ENCODE data around the gene ADAMTS14. TPM values are rescaled to one million over a fixed set of nuclear protein-coding genes. Genes with fewer than 3 reads are reported as not detected.

Gene ADAMTS14
- total RNA-seq, 2 experiments from 2014 or later = 0.16 to 0.25 TPM

DNA sequence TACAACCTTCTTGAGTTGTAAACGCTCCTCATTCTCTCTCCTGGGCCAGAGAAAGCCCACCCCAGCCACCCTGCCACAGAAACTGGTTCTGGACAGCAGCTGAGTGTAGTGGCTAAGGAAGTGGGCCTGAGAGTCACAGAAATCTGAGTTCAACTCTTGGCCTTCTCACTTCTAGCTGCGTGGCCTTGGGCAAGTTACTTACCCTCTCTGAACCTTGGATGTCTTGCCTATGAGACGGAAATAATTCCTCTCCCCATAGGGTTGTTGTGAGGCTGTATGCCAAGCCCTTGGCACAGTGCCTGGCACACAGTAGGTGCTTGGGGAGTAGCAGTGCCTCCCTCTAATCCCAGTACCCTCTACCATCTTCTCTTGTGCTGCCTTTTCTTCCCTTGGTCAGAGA, 51.5 kb downstream of the ADAMTS14 start:
- intact Hi-C loops (cut with micrococcal nuclease) = no loop called here
- ChIA-PET POLR2A (no interaction called here), CTCF (no interaction called here)
- Mint-ChIP-seq H3K36me3 (ENCODE audit: low read depth) (no peaks in the 10 kb centered on the region), H3K27ac (no peak overlapping the region), H3K27me3 (no peaks in the 10 kb centered on the region), H3K4me3 (no peak overlapping the region), H3K4me1 (ENCODE audit: low read depth) (no peaks in the 10 kb centered on the region), H3K9me3 (no peaks in the 10 kb centered on the region)
- TF ChIP-seq, protein P1, sequence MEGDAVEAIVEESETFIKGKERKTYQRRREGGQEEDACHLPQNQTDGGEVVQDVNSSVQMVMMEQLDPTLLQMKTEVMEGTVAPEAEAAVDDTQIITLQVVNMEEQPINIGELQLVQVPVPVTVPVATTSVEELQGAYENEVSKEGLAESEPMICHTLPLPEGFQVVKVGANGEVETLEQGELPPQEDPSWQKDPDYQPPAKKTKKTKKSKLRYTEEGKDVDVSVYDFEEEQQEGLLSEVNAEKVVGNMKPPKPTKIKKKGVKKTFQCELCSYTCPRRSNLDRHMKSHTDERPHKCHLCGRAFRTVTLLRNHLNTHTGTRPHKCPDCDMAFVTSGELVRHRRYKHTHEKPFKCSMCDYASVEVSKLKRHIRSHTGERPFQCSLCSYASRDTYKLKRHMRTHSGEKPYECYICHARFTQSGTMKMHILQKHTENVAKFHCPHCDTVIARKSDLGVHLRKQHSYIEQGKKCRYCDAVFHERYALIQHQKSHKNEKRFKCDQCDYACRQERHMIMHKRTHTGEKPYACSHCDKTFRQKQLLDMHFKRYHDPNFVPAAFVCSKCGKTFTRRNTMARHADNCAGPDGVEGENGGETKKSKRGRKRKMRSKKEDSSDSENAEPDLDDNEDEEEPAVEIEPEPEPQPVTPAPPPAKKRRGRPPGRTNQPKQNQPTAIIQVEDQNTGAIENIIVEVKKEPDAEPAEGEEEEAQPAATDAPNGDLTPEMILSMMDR (IDR thresholded peaks at IDR 0.05) = no peak
- DNase-seq = no peak
- no peak for ATAC-seq

DNA sequence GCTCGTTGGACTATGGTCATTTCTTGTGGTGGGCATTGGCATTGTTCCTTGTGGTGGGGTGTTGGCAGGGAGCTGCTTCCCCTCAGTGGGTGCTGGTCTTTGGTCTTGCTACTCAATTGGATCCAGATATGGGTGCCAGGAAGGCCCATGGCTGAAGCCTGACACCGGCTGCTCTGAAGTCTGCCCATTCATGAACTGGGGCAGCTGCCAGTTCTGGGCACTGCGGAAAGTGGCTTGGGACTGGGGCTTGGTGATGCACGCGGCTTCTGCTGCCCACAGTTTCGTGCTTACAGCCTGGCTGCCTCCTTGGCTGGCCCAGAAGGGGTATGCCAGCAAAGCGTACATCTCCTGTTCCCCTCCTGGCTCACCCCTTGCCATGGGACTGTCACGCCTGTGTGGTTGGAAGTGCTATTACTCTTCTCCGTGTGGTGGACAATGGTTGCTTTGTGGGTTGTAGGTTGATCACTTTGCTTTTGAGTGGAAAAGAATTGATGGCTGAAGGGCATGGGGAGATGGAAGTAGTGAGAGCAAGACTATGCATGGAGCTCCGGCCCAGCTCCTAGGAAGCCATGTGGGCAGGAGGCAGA, 54.7 kb downstream of the ADAMTS14 start:
- H3K27me3 Mint-ChIP-seq = no peaks in the 10 kb centered on the region
- DNase-seq (no peak), ATAC-seq (no peak)
- H3K9me3 Mint-ChIP-seq = no peaks in the 10 kb centered on the region
- no peaks in the 10 kb centered on the region for H3K36me3 Mint-ChIP-seq (ENCODE audit: low read depth)
- POLR2A ChIA-PET = no interaction called here
- CTCF ChIA-PET = no interaction called here
- TF ChIP-seq, protein P1 (IDR thresholded peaks at IDR 0.05) = no peak
- H3K27ac Mint-ChIP-seq = no peak overlapping the region
- H3K4me3 Mint-ChIP-seq = no peak overlapping the region
- no peaks in the 10 kb centered on the region for H3K4me1 Mint-ChIP-seq (ENCODE audit: low read depth)
- intact Hi-C loops (cut with micrococcal nuclease) = no loop called here

GRCh38 chr10:70728328-70728727, 56.0 kb downstream of the ADAMTS14 start:
- Mint-ChIP-seq H3K9me3 (no peaks in the 10 kb centered on the region), H3K36me3 (ENCODE audit: low read depth) (no peaks in the 10 kb centered on the region), H3K27me3 (no peaks in the 10 kb centered on the region), H3K4me1 (ENCODE audit: low read depth) (no peaks in the 10 kb centered on the region), H3K27ac (no peak overlapping the region), H3K4me3 (no peak overlapping the region)
- TF ChIP-seq, protein P1 (IDR thresholded peaks at IDR 0.05) = no peak
- intact Hi-C loops (cut with micrococcal nuclease) = no loop called here
- ATAC-seq = no peak
- ChIA-PET POLR2A (no interaction called here), CTCF (no interaction called here)
- no peak for DNase-seq

DNA sequence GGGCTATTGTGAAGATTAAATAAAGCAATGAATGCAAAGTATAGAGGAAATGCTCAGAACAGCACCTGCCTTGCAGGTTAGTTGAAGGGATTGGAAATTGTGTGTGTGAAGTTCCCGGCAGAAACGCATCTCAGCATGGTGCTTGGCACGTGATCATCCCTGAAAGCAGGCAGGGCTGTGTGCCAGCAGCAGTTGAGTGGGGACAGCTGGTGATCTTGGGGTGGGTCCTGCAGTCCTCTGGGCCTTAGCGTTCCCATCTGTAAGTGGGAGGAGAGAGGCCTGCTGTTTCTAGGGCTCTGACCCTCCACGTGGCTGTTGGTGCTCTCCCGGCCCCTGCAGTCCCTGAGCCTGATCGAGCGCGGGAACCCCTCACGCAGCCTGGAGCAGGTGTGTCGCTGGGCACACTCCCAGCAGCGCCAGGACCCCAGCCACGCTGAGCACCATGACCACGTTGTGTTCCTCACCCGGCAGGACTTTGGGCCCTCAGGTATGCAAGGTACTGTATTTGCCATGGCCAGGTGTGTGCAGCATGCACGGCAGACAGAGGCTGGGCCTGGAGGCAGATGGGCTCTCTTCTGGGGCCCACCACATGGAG, 57.6 kb downstream of the ADAMTS14 start:
- ChIA-PET POLR2A (interaction anchor here (0.6 kb wide), 1 partner anchor 30 kb away, joined by 3 read pairs; no protein-coding TSS in a partner anchor), CTCF (no interaction called here)
- no peak overlapping the region for H3K27ac Mint-ChIP-seq
- no peaks in the 10 kb centered on the region for H3K27me3 Mint-ChIP-seq
- ATAC-seq (no peak), DNase-seq (no peak)
- no peaks in the 10 kb centered on the region for H3K9me3 Mint-ChIP-seq
- no peak overlapping the region for H3K4me3 Mint-ChIP-seq
- TF ChIP-seq, protein P1 (IDR thresholded peaks at IDR 0.05) = no peak
- no peaks in the 10 kb centered on the region for H3K4me1 Mint-ChIP-seq (ENCODE audit: low read depth)
- intact Hi-C loops (cut with micrococcal nuclease) = no loop called here
- H3K36me3 Mint-ChIP-seq (ENCODE audit: low read depth) = no peaks in the 10 kb centered on the region

- no peaks in the 10 kb centered on the region for H3K9me3 Mint-ChIP-seq
- ChIA-PET CTCF (interaction anchor here (0.6 kb wide), 1 partner anchor 1265 kb away, joined by 3 read pairs; no protein-coding TSS in a partner anchor), POLR2A (interaction anchor here (0.7 kb wide), 1 partner anchor 66 kb away, joined by 3 read pairs; no protein-coding TSS in a partner anchor)
- H3K27ac Mint-ChIP-seq = no peak overlapping the region
- ATAC-seq (no peak), DNase-seq (no peak)
- intact Hi-C loops (cut with micrococcal nuclease) = no loop called here
- H3K4me3 Mint-ChIP-seq = no peak overlapping the region
- H3K4me1 Mint-ChIP-seq (ENCODE audit: low read depth) = no peaks in the 10 kb centered on the region
- no peaks in the 10 kb centered on the region for H3K36me3 Mint-ChIP-seq (ENCODE audit: low read depth)
- H3K27me3 Mint-ChIP-seq = no peaks in the 10 kb centered on the region
- TF ChIP-seq, protein P1 (IDR thresholded peaks at IDR 0.05) = no peak
These were observed 58.6 kb downstream of the ADAMTS14 start for GRCh38 chr10:70730955-70731354.

All from activated CD8-positive, alpha-beta T cell treated with anti-CD3 and anti-CD28 coated beads for 36 hours (primary cell).